Frontal cortex (tissue), 4 donors: ENCODE data around the gene DCP1A. TPM values are rescaled to one million over a fixed set of nuclear protein-coding genes. Genes with fewer than 3 reads are reported as not detected.
"Not testable (repeated sequence)": the region's sequence is repeated elsewhere in the genome, so short reads cannot be mapped to it uniquely, and the experiment has no call there.

Experiments
- DNase-seq, 2 donors: peaks; one replicate each; pipeline ENCODE4 v3.0.0; 2012; ENCODE audit warnings: low spot score in 2 of 2
- FAIRE-seq: peaks from 2 replicates; lab custom pipeline; 2012; peaks lifted over from hg19 to GRCh38; lab: Jason Lieb, UNC
- total RNA-seq: library from RNA; depleted of rRNA; stranded (reverse); fragments of >200 nt; gene quantifications from one replicate; pipeline ENCODE4 v1.2.3, GENCODE V29; 2014
- donor health status: control.
- donor health status: control.
- donor health status: control.

Gene DCP1A
- total RNA-seq, 1 donor from 2014 or later: 9.4 TPM

GRCh38 chr3:53331871-53332270, 15.5 kb downstream of the DCP1A start:
- DNase-seq: no peak
- no peak for FAIRE-seq

GRCh38 chr3:53329897-53330296, 17.4 kb downstream of the DCP1A start:
- no peak for FAIRE-seq

DNA sequence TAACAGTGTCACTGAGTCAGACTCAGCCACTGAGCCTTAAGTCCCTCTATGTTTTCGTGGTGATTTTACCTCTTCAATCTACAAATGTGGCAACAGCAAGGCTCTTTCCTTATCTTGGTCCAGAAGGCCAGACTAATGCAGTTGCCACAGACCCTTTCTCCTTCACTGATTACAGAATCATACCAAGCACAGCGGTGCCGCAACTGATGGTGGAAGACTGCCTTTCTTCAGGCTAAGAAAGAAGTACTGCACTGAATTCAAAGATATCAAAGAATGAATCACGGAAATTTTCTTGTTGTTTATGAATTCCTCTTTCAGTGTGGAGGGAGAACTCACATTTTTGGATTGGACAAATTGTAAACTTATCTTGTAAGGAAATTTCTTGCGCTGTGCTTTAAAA, 18.6 kb downstream of the DCP1A start:
- FAIRE-seq: no peak
- no peak for DNase-seq

More at GRCh38 chr3:53329897-53330296, 17.4 kb downstream of the DCP1A start:
- no peak for DNase-seq

DNA sequence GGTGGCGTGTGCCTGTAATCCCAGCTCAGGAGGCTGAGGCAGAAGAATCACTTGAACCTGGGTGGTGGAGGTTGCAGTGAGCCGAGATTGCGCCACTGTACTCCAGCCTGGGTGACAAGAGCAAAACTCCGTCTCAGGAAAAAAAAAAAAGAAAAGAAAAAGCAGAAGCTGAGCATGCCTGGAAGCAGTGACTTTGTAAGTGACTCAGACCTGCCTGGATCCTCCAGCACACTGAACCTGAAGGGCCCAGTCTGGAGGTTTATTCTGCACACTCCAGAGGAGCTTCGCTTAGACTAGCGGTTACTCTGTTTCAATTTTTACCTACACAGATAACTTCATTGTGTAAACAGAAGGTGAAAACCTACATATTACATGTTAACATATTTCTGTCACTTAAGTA, 19.4 kb downstream of the DCP1A start:
- not testable (repeated sequence) for FAIRE-seq, DNase-seq

- DNase-seq (no peak), FAIRE-seq (no peak)
These were observed 23.2 kb downstream of the DCP1A start for GRCh38 chr3:53324105-53324504.

GRCh38 chr3:53320697-53321096, 26.6 kb downstream of the DCP1A start:
- FAIRE-seq (no peak), DNase-seq (no peak)

DNA sequence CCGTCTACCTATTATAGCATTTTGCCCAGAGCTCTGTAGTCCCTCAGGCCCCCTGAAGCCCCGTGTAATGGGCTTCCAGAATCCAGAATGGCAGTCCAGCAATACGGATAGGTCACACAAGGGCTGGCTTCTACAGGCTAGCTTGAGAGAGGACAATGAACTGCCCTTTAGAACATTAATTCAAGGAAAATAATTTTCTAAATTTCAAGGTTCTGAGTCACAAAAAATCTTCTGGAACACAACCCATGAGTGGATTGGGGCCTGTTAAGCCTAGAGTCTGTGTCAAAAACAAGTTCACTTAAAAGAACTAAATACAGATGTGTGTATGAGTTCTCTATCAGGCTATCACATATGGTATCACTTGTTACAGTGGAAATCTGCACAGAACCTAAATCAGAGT, 28.8 kb downstream of the DCP1A start:
- FAIRE-seq (no peak), DNase-seq (no peak)

GRCh38 chr3:53312832-53313231, 34.5 kb downstream of the DCP1A start:
- FAIRE-seq (no peak), DNase-seq (no peak)

DNA sequence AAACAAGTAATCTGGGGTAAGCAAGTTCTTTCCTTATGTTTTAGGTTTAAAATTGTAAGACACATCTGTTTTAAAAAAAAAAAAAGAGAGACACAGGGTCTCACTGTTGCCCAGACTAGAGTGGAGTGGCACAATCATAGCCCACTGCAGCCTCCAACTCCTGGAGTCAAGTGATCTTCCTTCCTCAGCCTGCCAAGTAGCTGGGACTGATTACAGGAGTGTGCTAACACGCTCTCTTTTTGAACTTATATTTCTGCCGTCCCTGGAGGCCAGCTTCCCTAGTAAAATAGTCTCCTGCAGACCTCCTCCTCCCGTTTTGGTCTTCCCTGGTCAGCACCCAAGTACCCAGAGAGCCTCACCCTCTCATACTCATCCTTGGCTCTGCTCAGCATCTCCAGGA, 35.5 kb downstream of the DCP1A start:
- FAIRE-seq (no peak), DNase-seq (no peak)

- DNase-seq (no peak), FAIRE-seq (no peak)
These were observed 43.4 kb downstream of the DCP1A start for GRCh38 chr3:53303957-53304356.

- FAIRE-seq (no peak), DNase-seq (no peak)
These were observed 43.8 kb downstream of the DCP1A start for GRCh38 chr3:53303549-53303948.

DNA sequence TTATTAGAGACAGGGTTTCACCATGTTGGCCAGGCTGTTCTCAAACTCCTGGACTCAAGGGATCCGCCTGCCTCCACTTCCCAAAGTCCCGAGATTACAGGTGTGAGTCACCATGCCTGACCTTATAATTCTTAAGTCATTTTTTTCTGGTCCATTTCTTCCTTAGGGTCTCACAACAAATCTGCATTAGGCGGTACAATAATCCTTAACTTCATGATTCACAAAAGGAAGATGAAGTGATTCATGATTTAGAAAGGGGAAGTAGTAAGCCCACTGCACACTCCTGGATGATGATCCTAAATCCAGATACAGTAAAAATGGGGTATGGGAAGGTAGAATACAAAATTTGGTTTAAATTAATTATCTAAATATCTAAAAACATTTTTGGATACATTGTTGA, 46.5 kb downstream of the DCP1A start:
- no peak for FAIRE-seq
- no peak for DNase-seq

GRCh38 chr3:53299611-53300023, 47.7 kb downstream of the DCP1A start:
- peak; percentile 29 to 61 for DNase-seq
- peak; percentile 91 for FAIRE-seq

- FAIRE-seq: no peak
- no peak for DNase-seq
These were observed 51.9 kb downstream of the DCP1A start for GRCh38 chr3:53295410-53295809.

GRCh38 chr3:53293867-53294266, 53.5 kb downstream of the DCP1A start:
- DNase-seq: no peak
- no peak for FAIRE-seq

DNA sequence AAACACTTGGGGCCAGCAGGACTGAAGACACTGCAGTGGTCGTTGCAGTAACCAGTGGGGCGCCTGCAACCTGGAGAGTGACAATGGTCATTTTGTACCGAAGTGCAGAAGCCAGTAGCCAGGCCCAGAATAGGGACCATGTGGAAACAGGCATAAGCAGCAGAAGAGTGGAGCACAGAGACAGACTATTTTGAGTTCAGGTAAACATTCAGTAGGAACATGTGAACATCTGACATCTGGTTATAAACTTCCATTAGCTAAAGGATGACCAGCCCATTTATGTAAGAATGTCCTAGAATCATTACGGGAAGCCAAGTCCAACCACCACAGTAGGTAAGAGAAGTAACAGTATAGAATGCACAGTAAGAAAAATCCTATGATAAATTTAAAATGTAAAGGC, 59.1 kb downstream of the DCP1A start:
- FAIRE-seq (no peak), DNase-seq (no peak)

DNA sequence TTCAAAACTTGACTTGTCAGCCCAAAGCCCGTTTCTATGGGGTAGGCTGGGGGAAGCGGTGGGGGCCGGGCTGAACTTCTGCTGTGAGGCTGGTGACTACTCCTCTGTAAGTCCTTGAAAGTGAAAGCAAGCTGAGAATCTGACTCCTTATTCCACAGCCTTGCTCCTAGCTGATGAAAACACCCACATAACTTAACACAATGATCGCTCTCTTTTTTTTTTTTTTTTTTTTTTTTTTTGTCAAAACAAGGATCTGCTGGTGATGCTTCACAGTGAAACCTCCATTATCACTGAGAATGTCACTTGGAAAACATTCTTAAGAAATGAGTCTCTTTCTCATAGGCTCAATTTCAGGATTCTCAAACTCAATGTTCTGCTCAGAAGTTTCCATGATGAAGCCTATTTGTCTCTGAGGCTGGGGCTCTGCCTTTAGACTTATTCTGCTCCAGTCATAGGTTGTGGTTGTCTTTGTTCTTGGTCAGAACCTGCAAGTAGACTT, 60.2 kb downstream of the DCP1A start:
- FAIRE-seq (no peak), DNase-seq (no peak)

- no peak for DNase-seq
These were observed 60.6 kb downstream of the DCP1A start for GRCh38 chr3:53286727-53287126.

GRCh38 chr3:53282581-53282980, 64.8 kb downstream of the DCP1A start:
- FAIRE-seq (no peak), DNase-seq (no peak)

More at GRCh38 chr3:53286727-53287126, 60.6 kb downstream of the DCP1A start:
- no peak for FAIRE-seq

- DNase-seq (no peak), FAIRE-seq (no peak)
These were observed 68.7 kb downstream of the DCP1A start for GRCh38 chr3:53278667-53279066.

DNA sequence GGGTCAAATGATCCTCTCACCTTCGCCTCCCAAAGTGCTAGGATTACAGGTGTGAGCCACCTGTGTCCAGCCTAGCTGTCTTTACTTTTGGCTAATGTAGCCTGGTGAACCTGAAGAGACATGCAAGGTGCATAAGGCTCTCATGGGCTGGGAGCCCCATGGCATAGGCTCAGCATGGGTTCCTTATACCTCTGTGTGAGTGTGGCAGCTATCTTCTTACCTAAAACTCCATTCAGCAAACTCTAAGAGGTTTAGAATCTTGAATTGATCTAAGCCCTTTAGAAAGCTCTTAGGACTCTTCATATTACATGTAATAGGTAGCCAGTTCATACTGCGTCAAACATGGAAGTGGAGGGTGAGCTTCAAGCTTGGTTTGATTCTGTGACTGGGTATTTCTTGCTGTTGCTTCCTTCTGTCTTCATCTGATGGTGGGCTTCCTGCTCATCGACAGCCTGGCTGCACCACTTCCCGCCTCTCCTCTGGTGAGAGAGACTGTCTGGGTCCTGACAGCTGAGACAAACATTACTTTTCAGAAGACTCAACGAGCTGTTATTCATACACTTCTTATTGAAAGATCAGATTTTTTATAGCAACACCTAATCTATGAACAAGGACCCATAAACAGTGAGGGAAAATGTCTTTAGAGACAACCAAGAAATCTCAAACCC, 72.3 kb downstream of the DCP1A start:
- DNase-seq (no peak), FAIRE-seq (no peak)

DNA sequence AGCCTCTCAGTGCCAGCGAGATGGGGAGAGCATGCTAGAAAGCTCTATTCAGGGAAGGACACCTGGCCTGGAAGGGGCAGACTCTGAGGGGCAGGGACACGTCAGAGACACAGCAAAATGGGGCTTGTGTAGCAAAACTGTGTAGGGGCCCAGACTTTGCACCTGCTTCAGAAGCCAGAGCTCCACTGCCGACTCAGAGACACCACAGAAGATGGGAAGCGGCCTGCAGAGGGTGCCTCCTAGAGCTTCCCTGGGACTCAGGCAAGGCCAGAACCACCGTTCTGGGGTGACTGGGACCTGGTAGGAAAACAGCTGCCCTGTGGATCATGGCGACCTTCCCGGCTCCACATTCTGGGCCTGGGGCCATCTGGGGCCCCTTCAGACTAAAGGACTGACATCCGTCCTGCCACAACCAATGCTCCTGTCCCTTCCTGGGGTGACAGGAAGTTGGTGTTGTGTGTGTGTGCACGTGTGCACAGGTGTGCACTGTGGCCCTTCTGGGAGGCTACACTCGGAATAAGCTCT, 74.1 kb downstream of the DCP1A start:
- DNase-seq: no peak
- FAIRE-seq: no peak
